ENCODE results near the gene GPSM1. TPM values are rescaled to one million over a fixed set of nuclear protein-coding genes. Genes with fewer than 3 reads are reported as not detected.

Gene GPSM1
- total and polyA plus RNA-seq, 3 donors from 2014 or later, result 33.5 to 101 (median 84.4) TPM

DNA sequence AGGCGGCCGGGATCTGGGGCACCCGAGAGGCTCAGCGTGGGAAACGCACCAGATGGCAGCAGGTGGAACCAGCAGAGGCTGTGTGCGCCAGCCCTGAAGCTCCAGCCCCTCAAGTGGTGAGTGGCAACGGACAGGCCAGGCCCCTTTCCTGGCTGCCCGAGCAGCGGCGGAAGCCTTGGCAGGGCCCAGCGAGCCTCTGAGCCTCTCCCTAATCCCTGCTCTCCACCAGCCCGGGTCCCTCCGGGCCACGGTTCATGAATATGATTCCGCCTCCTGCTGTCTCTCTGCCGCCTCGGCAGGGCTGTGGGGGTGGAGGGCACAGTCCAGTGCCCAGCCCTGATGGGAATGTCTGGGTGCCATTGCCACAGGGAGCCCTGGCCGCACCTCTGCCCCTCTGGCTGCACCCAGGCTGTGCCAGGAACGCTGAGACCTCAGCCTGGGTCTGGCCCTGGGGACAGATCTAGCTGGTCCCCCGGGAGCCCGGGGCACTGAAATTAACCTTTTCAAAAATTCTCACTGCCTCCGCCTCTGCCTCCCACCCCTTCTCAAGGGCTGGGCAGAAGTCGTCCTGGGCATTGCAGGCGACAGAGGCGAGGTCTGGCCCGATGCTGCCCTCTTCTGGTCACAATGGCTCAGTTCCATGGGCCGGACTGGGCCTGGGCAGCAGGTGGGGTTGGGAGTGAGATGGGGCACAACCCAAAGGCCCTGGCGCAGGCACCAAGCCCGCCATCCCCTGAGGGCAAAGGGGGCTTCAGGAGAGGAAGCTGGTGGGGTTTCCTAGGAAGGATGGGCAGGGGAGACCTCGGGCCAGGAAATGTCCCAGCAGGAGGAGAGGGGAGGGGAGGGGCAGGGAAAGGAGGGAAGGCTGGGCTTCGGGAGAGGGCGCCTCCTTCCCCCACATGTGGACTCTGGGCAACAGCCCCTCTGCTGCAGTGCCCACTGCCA, 43.8 kb upstream of the GPSM1 start:
- 32 to 56% methylated on average over 15 to 31 of the region's 32 CpGs for WGBS, 2 donors
- Histone ChIP-seq H3K4me1 (peaks cover 4% of the 10 kb centered on the region), H3K27ac (no peak overlapping the region), H3K4me3 (no peak overlapping the region), H3K36me3 (ENCODE audit: low read depth, missing control alignments) (no peaks in the 10 kb centered on the region), H3K9me3 (no peaks in the 10 kb centered on the region), H3K27me3 (no peaks in the 10 kb centered on the region)
- intact Hi-C loops (cut with DNase I; ENCODE audit: low total_unique reads), result no loop called here
- DNase-seq, result peak; percentile 85
- TF ChIP-seq, protein P1, sequence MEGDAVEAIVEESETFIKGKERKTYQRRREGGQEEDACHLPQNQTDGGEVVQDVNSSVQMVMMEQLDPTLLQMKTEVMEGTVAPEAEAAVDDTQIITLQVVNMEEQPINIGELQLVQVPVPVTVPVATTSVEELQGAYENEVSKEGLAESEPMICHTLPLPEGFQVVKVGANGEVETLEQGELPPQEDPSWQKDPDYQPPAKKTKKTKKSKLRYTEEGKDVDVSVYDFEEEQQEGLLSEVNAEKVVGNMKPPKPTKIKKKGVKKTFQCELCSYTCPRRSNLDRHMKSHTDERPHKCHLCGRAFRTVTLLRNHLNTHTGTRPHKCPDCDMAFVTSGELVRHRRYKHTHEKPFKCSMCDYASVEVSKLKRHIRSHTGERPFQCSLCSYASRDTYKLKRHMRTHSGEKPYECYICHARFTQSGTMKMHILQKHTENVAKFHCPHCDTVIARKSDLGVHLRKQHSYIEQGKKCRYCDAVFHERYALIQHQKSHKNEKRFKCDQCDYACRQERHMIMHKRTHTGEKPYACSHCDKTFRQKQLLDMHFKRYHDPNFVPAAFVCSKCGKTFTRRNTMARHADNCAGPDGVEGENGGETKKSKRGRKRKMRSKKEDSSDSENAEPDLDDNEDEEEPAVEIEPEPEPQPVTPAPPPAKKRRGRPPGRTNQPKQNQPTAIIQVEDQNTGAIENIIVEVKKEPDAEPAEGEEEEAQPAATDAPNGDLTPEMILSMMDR (IDR thresholded peaks at IDR 0.05), result peak; percentile 63 to 83 (median 76)
- TF ChIP-seq POLR2A (IDR thresholded peaks at IDR 0.05), result no peak

DNA sequence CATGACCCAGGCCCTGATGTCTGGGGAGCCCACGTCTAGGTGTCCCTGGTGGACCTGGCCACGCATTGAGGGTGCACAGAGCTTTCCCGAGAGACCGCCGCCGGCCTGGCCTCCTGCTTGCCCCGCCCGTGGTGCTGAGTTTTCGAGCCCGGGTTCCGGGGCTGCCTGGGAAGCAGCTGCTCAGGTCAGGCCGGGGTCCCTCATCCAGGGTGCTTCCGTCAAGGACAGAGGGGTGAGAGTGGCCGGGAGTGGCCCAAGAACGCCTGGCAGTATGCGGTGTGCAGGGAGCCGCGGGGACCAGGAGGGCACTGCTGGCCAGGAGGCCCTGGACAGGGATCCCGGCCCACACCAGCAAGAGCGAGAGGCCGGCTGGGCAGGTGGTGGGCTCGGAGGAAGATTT, 43.0 kb upstream of the GPSM1 start:
- no peaks in the 10 kb centered on the region for H3K9me3 ChIP-seq
- no peak overlapping the region for H3K4me3 ChIP-seq
- H3K4me1 ChIP-seq, result peaks cover 4% of the 10 kb centered on the region
- H3K27ac ChIP-seq, result no peak overlapping the region
- intact Hi-C loops (cut with DNase I; ENCODE audit: low total_unique reads), result no loop called here
- no peak for TF ChIP-seq POLR2A (IDR thresholded peaks at IDR 0.05)
- TF ChIP-seq, protein P1 (IDR thresholded peaks at IDR 0.05), result no peak
- DNase-seq, result no peak
- H3K27me3 ChIP-seq, result no peaks in the 10 kb centered on the region
- 56 to 88% methylated on average over 4 to 22 of the region's 22 CpGs for WGBS, 2 donors
- no peaks in the 10 kb centered on the region for H3K36me3 ChIP-seq (ENCODE audit: low read depth, missing control alignments)

DNA sequence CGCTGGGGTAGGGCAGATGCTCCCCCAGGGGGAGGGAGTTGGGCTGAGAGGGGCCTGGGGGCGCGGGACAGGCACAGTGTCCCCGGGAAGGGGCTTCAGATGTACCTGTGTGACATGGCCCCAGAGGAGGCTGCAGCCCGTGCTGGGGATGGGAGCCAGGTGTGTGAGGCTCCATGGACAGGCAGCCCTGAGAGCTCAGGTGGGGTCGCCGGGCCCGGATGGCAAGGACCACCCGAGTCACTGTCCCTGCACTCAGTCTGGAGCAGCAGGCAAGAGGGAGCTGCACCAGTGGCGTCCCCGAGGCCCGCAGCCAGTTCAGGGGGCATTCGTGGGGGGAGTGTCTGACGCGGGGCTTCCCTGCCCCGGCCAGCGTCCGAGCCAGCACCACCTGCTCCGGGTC, 42.4 kb upstream of the GPSM1 start:
- no peak for TF ChIP-seq POLR2A (IDR thresholded peaks at IDR 0.05)
- TF ChIP-seq, protein P1 (IDR thresholded peaks at IDR 0.05), result no peak
- Histone ChIP-seq H3K4me1 (peaks cover 4% of the 10 kb centered on the region), H3K9me3 (no peaks in the 10 kb centered on the region), H3K27ac (no peak overlapping the region), H3K27me3 (no peaks in the 10 kb centered on the region), H3K4me3 (no peak overlapping the region), H3K36me3 (ENCODE audit: low read depth, missing control alignments) (no peaks in the 10 kb centered on the region)
- 83% methylated on average over 1 to 15 of the region's 19 CpGs for WGBS, 2 donors
- no peak for DNase-seq
- intact Hi-C loops (cut with DNase I; ENCODE audit: low total_unique reads), result no loop called here

DNA sequence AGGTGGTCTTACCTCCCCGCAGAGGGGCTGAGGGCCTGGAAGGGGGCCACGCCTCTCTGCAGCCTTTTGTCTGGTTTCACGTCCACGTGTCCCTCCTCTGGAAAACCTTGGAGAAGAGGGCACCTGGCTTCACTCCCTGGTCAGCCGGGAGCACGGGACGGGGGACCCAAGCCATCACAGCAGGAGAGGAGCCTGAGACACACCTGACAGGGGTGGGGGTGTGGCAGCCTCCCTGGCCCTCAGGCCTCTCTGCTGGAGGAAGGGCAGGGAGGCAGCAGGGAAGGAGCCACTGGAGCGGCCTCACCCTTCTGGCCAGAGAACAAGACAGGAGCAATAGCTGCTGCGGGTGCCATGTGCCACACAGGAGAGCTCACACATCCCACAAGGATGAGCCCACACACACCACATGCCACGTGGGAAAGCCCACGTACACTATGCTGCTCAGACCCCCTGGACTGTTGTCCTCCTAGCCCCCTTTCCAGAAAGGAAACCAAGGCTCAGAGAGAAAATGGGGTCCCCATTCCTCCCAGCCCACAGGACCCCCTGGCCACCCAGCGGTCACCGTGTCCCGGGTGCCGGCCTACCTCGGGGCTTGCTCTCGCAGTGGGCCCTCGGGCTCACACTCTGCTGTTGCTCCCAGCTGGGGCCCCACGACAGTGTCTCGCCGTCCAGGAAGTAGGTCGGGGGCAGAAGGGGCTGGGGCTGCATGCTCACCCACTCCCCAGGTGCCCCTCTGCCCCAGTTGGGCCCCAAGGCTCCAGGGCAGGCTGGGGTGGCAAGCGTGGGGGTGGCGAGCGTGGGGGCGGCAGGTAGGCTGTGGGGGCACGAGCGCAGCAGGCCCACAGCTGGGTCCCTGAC, 41.6 kb upstream of the GPSM1 start:
- DNase-seq, result no peak
- no peak for TF ChIP-seq POLR2A (IDR thresholded peaks at IDR 0.05)
- TF ChIP-seq, protein P1 (IDR thresholded peaks at IDR 0.05), result no peak
- WGBS, 2 donors, result 78 to 89% methylated on average over 5 to 28 of the region's 28 CpGs
- Histone ChIP-seq H3K9me3 (no peaks in the 10 kb centered on the region), H3K4me1 (peaks cover 4% of the 10 kb centered on the region), H3K27me3 (no peaks in the 10 kb centered on the region), H3K27ac (no peak overlapping the region), H3K36me3 (ENCODE audit: low read depth, missing control alignments) (no peaks in the 10 kb centered on the region), H3K4me3 (no peak overlapping the region)
- intact Hi-C loops (cut with DNase I; ENCODE audit: low total_unique reads), result no loop called here
